HG03095 (cell line): Measurements from ENCODE around the gene BRMS1L.
"Not testable (repeated sequence)": the region's sequence is repeated elsewhere in the genome, so short reads cannot be mapped to it uniquely, and the experiment has no call there.

Experiments
- ATAC-seq: cut with Tn5 transposase; IDR thresholded peaks from one replicate; pipeline ENCODE4 v1.9.1; 2021; ENCODE audit warnings: moderate library complexity; ENCODE audit not compliant: unreplicated experiment

The BRMS1L gene

GRCh38 chr14:35826218-35826951 lies at the start of gene BRMS1L:
Gene BRMS1L (plus strand): TSS chr14:35826338. CDS start chr14:35826517, 179 bp downstream.
- peak; percentile 95 for ATAC-seq

GRCh38 chr14:35776823-35777222 lies 49.3 kb upstream of the BRMS1L start:
- ATAC-seq, result no peak

GRCh38 chr14:35777550-35777949 lies 48.6 kb upstream of the BRMS1L start:
- not testable (repeated sequence) for ATAC-seq

- ATAC-seq, result no peak
Observed at GRCh38 chr14:35779368-35779767, 46.8 kb upstream of the BRMS1L start.

- ATAC-seq, result no peak
Observed at GRCh38 chr14:35783699-35784098, 42.4 kb upstream of the BRMS1L start.

GRCh38 chr14:35786856-35787255 lies 39.3 kb upstream of the BRMS1L start:
- ATAC-seq, result no peak

- ATAC-seq, result no peak
Observed at GRCh38 chr14:35789651-35790050, 36.5 kb upstream of the BRMS1L start.

- ATAC-seq, result no peak
Observed at GRCh38 chr14:35797796-35798195, 28.3 kb upstream of the BRMS1L start.

GRCh38 chr14:35806006-35806907 lies 19.9 kb upstream of the BRMS1L start:
- no peak for ATAC-seq

GRCh38 chr14:35807131-35807961 lies 18.8 kb upstream of the BRMS1L start:
- no peak for ATAC-seq

GRCh38 chr14:35808076-35808637 lies 18.0 kb upstream of the BRMS1L start:
- ATAC-seq, result no peak

GRCh38 chr14:35808638-35809563 lies 17.2 kb upstream of the BRMS1L start, which contains the start of gene RALGAPA1:
Gene RALGAPA1 (minus strand): TSS chr14:35809295. CDS start chr14:35808835, 460 bp downstream.
- ATAC-seq, result peak; percentile 96

GRCh38 chr14:35809597-35809996 lies 16.5 kb upstream of the BRMS1L start:
- ATAC-seq, result no peak

- ATAC-seq, result no peak
Observed at GRCh38 chr14:35810963-35811362, 15.2 kb upstream of the BRMS1L start.

GRCh38 chr14:35814371-35815005 lies 11.7 kb upstream of the BRMS1L start:
- ATAC-seq, result peak; percentile 54

- ATAC-seq, result no peak
Observed at GRCh38 chr14:35818346-35819115, 7.6 kb upstream of the BRMS1L start.

- no peak for ATAC-seq
Observed at GRCh38 chr14:35819591-35820540, 6.3 kb upstream of the BRMS1L start.
